WTC11 (cell line): ENCODE data around the gene GLRA1. TPM values are rescaled to one million over a fixed set of nuclear protein-coding genes. Genes with fewer than 3 reads are reported as not detected.

Experiments used
- ATAC-seq: fragments of 200-7000 bp; cut with Tn5 transposase; 2 replicates; pipeline ENCODE4 v1.10.0; 2021; ENCODE audit warnings: mild to moderate bottlenecking, moderate library complexity
- CTCF ChIA-PET: fragments of 300-600 bp; sonication (Branson Sonifier 250); formaldehyde crosslinking; loops from one replicate; lab custom pipeline; 2021; ENCODE audit warnings: antibody characterized with exemption; lab: Charles Lee
- POLR2A ChIA-PET: fragments of 350-600 bp; sonication (Branson Sonifier 250); formaldehyde crosslinking; loops from one replicate; lab custom pipeline; 2021; ENCODE audit warnings: antibody characterized with exemption; lab: Charles Lee
- DNase-seq: peaks from one replicate; pipeline ENCODE4 v3.0.0; 2021; ENCODE audit warnings: low spot score
- H3K27ac Mint-ChIP-seq: 2 replicates; pipeline ENCODE4 v1.8.0; 2021; ENCODE audit warnings: mixed read lengths
- H3K27me3 Mint-ChIP-seq: 2 replicates; pipeline ENCODE4 v1.8.0; 2021; ENCODE audit warnings: low read depth, mild to moderate bottlenecking, moderate library complexity, mixed read lengths
- H3K36me3 Mint-ChIP-seq: 2 replicates; pipeline ENCODE4 v1.8.0; 2021; ENCODE audit warnings: mixed read lengths
- H3K4me1 Mint-ChIP-seq: 2 replicates; pipeline ENCODE4 v1.8.0; 2022; ENCODE audit warnings: mixed read lengths
- H3K4me3 Mint-ChIP-seq: 2 replicates; pipeline ENCODE4 v1.8.0; 2021; ENCODE audit warnings: mild to moderate bottlenecking, moderate library complexity, mixed read lengths
- H3K9me3 Mint-ChIP-seq: 2 replicates; pipeline ENCODE4 v1.8.0; 2021; ENCODE audit warnings: mixed read lengths
- CBFB ChIP-seq: sonication (generic); formaldehyde crosslinking; IDR thresholded peaks from 2 replicates; pipeline ENCODE4 v1.8.1; 2022; ENCODE audit warnings: mild to moderate bottlenecking, low read depth, missing genetic modification reagents
- E2F1 ChIP-seq: sonication (generic); formaldehyde crosslinking; IDR thresholded peaks from 2 replicates; pipeline ENCODE4 v1.8.0; 2022; ENCODE audit warnings: mild to moderate bottlenecking, missing genetic modification reagents
- E2F4 ChIP-seq: sonication (generic); formaldehyde crosslinking; IDR thresholded peaks from 2 replicates; pipeline ENCODE4 v1.8.1; 2022; ENCODE audit warnings: low read depth, mild to moderate bottlenecking, moderate library complexity, missing genetic modification reagents, borderline replicate concordance
- FOXP1 ChIP-seq: sonication (generic); formaldehyde crosslinking; IDR thresholded peaks from 2 replicates; pipeline ENCODE4 v1.8.0; 2022; ENCODE audit warnings: missing genetic modification reagents, mild to moderate bottlenecking, moderate library complexity, borderline replicate concordance
- IRF2 ChIP-seq: sonication (generic); formaldehyde crosslinking; IDR thresholded peaks from 2 replicates; pipeline ENCODE4 v1.8.0; 2022; ENCODE audit warnings: low read depth, missing genetic modification reagents, borderline replicate concordance
- JUN ChIP-seq: sonication (generic); formaldehyde crosslinking; IDR thresholded peaks from 2 replicates; pipeline ENCODE4 v1.8.0; 2023; ENCODE audit warnings: mild to moderate bottlenecking, missing genetic modification reagents
- MXD4 ChIP-seq: fragments of 250-450 bp; sonication (Bioruptor Pico); IDR thresholded peaks from 2 replicates; pipeline ENCODE4 v1.8.0; 2021; ENCODE audit warnings: mild to moderate bottlenecking, moderate library complexity, borderline replicate concordance
- MYBL2 ChIP-seq: sonication (generic); formaldehyde crosslinking; IDR thresholded peaks from 2 replicates; pipeline ENCODE4 v1.8.1; 2023; ENCODE audit warnings: mild to moderate bottlenecking, moderate library complexity, missing genetic modification reagents
- NR1H2 ChIP-seq: sonication (generic); formaldehyde crosslinking; IDR thresholded peaks from 2 replicates; pipeline ENCODE4 v1.9.0; 2021; ENCODE audit warnings: mild to moderate bottlenecking, moderate library complexity, missing genetic modification reagents
- PREB ChIP-seq: sonication (generic); formaldehyde crosslinking; IDR thresholded peaks from 2 replicates; pipeline ENCODE4 v1.8.1; 2022; ENCODE audit warnings: mild to moderate bottlenecking, missing genetic modification reagents, moderate library complexity, borderline replicate concordance
- PRRX2 ChIP-seq: fragments of 250-450 bp; sonication (Bioruptor Pico); IDR thresholded peaks from 2 replicates; pipeline ENCODE4 v1.8.0; 2021; ENCODE audit warnings: mild to moderate bottlenecking
- RORB ChIP-seq: fragments of 250-450 bp; sonication (Bioruptor Pico); IDR thresholded peaks from 2 replicates; pipeline ENCODE4 v1.9.0; 2021; ENCODE audit warnings: mild to moderate bottlenecking
- TEAD1 ChIP-seq: sonication (generic); formaldehyde crosslinking; IDR thresholded peaks from 2 replicates; pipeline ENCODE4 v1.8.0; 2022; ENCODE audit warnings: mild to moderate bottlenecking, missing genetic modification reagents
- USF2 ChIP-seq: sonication (generic); formaldehyde crosslinking; IDR thresholded peaks from 2 replicates; pipeline ENCODE4 v1.8.1; 2023; ENCODE audit warnings: mild to moderate bottlenecking, missing genetic modification reagents, moderate library complexity
- ZBTB43 ChIP-seq: sonication (generic); formaldehyde crosslinking; IDR thresholded peaks from 2 replicates; pipeline ENCODE4 v1.8.1; 2023; ENCODE audit warnings: mild to moderate bottlenecking, missing genetic modification reagents
- ZMAT4 ChIP-seq: fragments of 250-450 bp; sonication (Bioruptor Pico); IDR thresholded peaks from 2 replicates; pipeline ENCODE4 v1.9.0; 2021; ENCODE audit warnings: mild to moderate bottlenecking
- ZNF138 ChIP-seq: sonication (generic); formaldehyde crosslinking; conservative IDR thresholded peaks from 2 replicates; pipeline ENCODE4 v1.8.1; 2022; ENCODE audit warnings: mild to moderate bottlenecking, moderate library complexity, missing genetic modification reagents
- ZNF219 ChIP-seq: sonication (generic); formaldehyde crosslinking; IDR thresholded peaks from 2 replicates; pipeline ENCODE4 v1.8.0; 2023; ENCODE audit warnings: missing genetic modification reagents, mild to moderate bottlenecking, borderline replicate concordance
- ZNF416 ChIP-seq: fragments of 250-450 bp; sonication (Bioruptor Pico); IDR thresholded peaks from 2 replicates; pipeline ENCODE4 v1.9.0; 2021; ENCODE audit warnings: mild to moderate bottlenecking, inconsistent platforms
- ZNF512 ChIP-seq: sonication (generic); formaldehyde crosslinking; IDR thresholded peaks from 2 replicates; pipeline ENCODE4 v1.8.1; 2022; ENCODE audit warnings: missing genetic modification reagents, borderline replicate concordance
- ZNF532 ChIP-seq: fragments of 250-450 bp; sonication (Bioruptor Pico); IDR thresholded peaks from 2 replicates; pipeline ENCODE4 v1.9.0; 2021; ENCODE audit warnings: mild to moderate bottlenecking, borderline replicate concordance
- total RNA-seq: library from RNA; stranded (reverse); gene quantifications from 3 replicates; pipeline ENCODE4 v1.2.3, GENCODE V29; 2021

The GLRA1 gene
- total RNA-seq, 1 experiment from 2014 or later: not detected

- Mint-ChIP-seq H3K4me1 (no peaks in the 10 kb centered on the region), H3K9me3 (peaks cover 12% of the 10 kb centered on the region), H3K4me3 (no peak overlapping the region), H3K27ac (no peak overlapping the region), H3K27me3 (peaks cover 4% of the 10 kb centered on the region; the same call in 1 of the 2 replicates), H3K36me3 (0 out of 2 replicates have a peak, but pooled peaks cover under 1% of the 10 kb centered on the region)
- ATAC-seq: no peak
- no peak for TF ChIP-seq RORB (CRISPR knock-in tag)
- TF ChIP-seq ZMAT4 (CRISPR knock-in tag): no peak
- TF ChIP-seq ZNF416 (CRISPR knock-in tag): no peak
- no peak for TF ChIP-seq USF2
- TF ChIP-seq CBFB: no peak
- TF ChIP-seq FOXP1 (CRISPR knock-in tag): no peak
- TF ChIP-seq ZBTB43 (CRISPR knock-in tag): no peak
- TF ChIP-seq E2F4 (CRISPR knock-in tag): no peak
- TF ChIP-seq JUN (CRISPR knock-in tag): no peak
- TF ChIP-seq MXD4: no peak
- no peak for TF ChIP-seq ZNF532 (CRISPR knock-in tag)
- TF ChIP-seq E2F1 (CRISPR knock-in tag): no peak
- CTCF ChIA-PET: no interaction called here
- no peak for DNase-seq
- POLR2A ChIA-PET: no interaction called here
Observed at GRCh38 chr5:151872701-151873100, 52.0 kb downstream of the GLRA1 start.

GRCh38 chr5:151870820-151871219, 53.8 kb downstream of the GLRA1 start:
- Mint-ChIP-seq H3K36me3 (no peaks in the 10 kb centered on the region), H3K9me3 (peaks cover 4% of the 10 kb centered on the region; the same call in 1 of the 2 replicates), H3K4me1 (no peaks in the 10 kb centered on the region), H3K27ac (no peak overlapping the region), H3K27me3 (no peaks in the 10 kb centered on the region; the same call in 1 of the 2 replicates), H3K4me3 (no peak overlapping the region)
- no peak for TF ChIP-seq ZNF219 (CRISPR knock-in tag)
- ChIA-PET POLR2A (no interaction called here), CTCF (no interaction called here)
- DNase-seq (no peak), ATAC-seq (no peak)

GRCh38 chr5:151870271-151870670, 54.4 kb downstream of the GLRA1 start:
- DNase-seq: no peak
- CTCF ChIA-PET: no interaction called here
- TF ChIP-seq TEAD1 (CRISPR knock-in tag) (no peak), MYBL2 (no peak), IRF2 (CRISPR knock-in tag) (no peak), NR1H2 (CRISPR knock-in tag) (no peak), PRRX2 (CRISPR knock-in tag) (no peak), ZNF512 (CRISPR knock-in tag) (no peak), ZNF138 (CRISPR knock-in tag) (no peak), PREB (CRISPR knock-in tag) (no peak)

More at GRCh38 chr5:151870271-151870670, 54.4 kb downstream of the GLRA1 start:
- Mint-ChIP-seq H3K9me3 (peaks cover 4% of the 10 kb centered on the region; the same call in 1 of the 2 replicates), H3K4me1 (no peaks in the 10 kb centered on the region), H3K27ac (no peak overlapping the region), H3K27me3 (no peaks in the 10 kb centered on the region; the same call in 1 of the 2 replicates), H3K36me3 (no peaks in the 10 kb centered on the region), H3K4me3 (no peak overlapping the region)
- POLR2A ChIA-PET: no interaction called here
- no peak for ATAC-seq
